DMS153 treated with DMSO at 0.1 percent for 48 hours (cell line): ENCODE results near the gene ADAM12.

Experiments
- DNase-seq: peaks from one replicate; lab custom pipeline; 2025; ENCODE audit not compliant: unreplicated experiment; lab: John Stamatoyannopoulos, UW

The ADAM12 gene

DNA sequence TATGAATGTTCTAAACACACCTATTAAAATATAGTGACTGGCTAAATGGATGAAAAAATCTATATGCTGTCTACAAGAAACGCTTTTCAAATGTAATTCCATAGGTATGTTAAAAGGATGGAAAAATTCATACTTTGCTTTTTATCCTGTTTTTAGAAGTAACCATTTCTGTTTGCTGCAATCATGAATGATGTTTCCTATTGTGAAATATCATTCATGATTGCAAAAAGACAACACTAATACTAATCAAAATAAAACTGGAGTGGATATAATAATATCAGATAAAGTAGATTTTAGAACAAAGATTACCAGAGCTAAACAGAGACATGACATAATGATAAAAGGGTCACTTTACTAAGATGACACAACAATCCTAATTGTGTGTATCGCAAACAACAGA is 353.7 kb downstream of the ADAM12 start:
- DNase-seq, result no peak

DNA sequence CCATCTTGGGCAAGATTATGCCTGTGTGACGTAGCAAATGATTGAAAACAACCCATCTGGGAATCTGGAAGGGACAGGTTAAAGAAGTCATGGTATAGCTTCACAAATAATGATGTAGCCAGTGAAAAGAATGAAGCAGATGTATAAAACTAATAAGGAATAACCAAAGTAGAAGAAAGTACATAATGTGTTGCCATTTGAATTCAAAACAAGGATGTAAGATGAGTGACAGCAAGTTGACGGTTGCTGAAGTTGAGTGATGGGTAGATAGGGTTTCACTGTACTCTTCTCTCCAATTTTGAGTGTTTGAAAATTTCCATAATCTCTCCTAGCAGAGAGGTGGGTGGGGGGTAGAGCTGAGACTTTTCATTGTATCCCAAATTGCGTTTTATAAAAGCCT is 358.3 kb downstream of the ADAM12 start:
- no peak for DNase-seq

GRCh38 chr10:126027692-126028091 is 360.6 kb downstream of the ADAM12 start:
- no peak for DNase-seq

DNA sequence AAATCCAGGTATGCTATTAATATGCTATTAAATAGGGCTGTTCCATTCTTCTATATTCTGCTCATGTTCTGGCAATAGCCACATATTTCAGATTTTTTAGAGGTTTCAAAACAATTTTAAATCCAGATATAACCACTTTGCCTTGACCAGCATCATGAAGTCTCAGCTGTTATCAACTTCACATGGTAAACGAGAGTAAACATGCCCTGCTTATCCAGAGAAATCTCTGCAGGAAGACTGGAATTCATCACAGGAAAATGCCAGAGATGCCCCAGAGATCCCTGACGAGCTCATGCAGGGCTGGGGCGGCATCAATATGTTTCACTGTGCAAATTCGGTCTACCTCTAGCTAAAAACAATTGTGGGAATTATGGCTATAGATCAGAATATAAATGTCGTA is 365.4 kb downstream of the ADAM12 start:
- no peak for DNase-seq

DNA sequence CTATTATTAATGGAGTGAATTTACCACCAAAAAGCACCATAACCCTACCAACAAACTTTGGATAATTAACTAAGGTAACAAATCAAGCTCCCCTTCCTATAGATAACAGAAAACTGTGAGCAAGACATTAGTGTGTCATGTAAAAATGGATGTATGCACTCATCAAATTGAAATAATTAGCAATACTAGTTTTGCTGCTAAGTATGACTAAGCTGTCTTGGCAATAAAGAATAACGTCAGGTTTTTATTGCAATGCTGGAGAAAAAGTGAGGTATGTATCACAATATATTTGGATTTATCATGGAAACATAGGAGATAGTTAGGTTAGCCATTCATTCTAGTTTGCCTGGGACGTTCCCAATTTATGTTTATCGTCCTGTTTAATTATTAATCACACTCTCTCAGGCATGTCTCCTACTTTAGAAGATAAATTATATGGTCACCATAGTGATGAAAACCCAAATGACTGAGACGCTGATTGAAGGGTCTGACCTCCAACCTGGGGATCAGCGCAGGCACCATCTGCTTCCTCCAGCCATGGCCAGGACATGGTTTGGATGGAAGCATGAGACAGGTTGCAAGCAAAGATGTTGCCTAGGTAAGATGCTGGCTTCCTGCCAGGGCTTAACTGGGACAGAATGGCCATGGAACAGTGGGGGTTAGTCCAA is 366.3 kb downstream of the ADAM12 start:
- DNase-seq, result no peak

GRCh38 chr10:126017961-126018560 is 370.2 kb downstream of the ADAM12 start:
- DNase-seq, result no peak

GRCh38 chr10:126016882-126017281 is 371.4 kb downstream of the ADAM12 start:
- DNase-seq, result no peak

DNA sequence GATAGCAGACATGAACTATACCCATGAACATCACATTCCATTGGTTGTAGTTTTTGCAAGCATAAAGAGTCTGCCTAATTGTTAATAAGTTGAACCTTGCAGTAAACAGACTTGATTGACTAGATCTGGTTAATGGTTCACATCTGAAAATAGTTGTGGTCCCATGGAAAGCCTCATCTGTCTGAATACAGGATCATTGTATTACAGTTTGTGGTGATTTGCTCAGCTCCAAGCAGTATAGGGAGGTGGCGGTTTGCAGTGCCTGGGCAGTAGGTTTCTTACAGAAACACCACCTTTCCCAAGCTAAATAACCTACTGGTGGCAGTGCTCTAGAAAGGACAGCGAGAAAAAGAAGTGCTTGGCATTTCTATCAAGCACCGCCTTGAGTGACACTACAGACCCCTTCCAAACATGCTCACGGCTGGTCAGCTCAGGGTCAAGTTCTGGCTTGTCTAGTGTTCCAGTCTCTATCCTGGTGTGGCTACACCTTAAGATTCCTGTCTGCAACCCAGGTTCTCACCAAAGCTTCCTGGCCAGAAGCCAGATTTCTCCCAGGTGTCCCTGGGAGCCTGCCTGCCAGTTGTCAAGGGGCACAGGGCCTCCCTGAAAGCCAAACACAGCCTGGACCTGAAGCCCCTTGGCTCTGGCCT is 372.0 kb downstream of the ADAM12 start:
- DNase-seq, result no peak

DNA sequence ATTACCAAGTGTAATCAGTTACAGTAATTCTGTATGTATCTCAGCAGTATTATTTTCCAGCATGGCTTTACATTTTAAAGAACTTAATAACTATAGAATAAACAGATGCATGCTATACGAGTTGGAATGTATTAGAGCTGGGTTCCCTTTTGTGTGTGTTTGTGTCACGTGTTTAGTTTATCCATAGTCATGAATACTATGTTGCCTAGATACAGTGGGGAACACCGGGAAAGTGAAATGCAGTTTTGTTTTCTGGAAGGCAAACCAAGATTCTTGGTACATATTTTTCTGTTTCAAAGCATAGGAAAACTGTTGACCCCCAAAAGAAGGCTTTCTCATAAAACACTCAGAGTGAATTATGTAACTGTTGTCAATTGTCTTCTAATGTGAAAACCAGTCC is 372.9 kb downstream of the ADAM12 start:
- DNase-seq, result no peak

DNA sequence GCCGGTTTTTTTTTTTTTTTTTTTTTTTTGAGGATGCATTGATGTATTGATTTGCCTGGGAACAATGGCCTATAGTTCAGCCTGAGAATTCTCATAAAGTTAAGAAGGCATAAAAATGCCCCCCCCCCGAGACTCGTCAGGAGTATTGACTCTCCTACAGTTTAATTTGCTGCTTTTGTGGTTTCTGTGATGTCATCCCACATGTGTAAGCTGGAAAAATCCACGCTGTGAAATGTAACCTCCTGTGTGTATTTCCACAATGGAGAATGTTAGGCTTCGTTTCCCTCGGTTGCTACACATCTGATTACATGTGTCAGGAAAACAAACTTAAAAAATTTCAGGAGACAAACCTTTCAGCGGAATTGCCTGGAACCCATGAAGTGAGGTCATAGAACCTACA is 374.0 kb downstream of the ADAM12 start:
- no peak for DNase-seq

DNA sequence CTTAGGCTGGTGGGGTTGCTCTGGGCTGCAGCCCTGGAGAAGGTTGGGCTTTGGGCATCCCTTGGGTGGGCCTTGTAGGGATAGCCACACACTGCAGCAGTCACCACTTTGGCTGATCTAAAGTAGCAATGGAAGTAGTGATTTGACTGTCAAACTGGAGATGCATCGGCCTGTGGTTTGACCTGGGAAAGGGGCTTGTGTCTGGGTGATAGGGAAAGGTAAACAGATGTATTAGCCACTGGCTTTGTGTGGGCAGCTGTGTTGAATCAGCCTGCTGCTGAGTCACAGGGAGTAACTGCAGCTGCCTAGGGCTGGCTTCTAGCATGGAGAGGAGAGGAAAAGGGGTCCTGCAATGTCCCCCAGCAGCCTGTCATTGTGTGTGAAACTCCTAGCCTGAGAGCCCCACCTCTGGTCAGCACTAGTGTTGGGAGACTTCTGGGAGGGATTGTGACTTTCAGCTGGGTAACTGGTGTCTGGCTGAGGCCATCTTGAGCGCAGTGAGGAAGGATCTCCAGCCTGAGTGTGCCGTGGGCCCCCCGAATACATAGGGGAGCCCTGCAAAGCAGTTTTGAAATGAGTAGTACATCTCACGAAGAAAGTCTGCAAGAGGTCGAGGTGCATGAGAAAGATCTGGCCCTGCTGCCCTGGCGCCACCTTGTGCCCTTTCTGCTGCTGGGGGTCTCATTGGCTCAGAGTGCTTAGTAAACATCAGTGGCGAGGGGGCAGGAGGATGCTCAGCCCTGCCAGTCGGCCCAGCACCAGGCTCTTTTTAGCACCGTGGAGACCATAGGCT is 374.6 kb downstream of the ADAM12 start:
- peak; percentile 14 for DNase-seq

GRCh38 chr10:126012485-126012884 is 375.8 kb downstream of the ADAM12 start:
- DNase-seq, result no peak

DNA sequence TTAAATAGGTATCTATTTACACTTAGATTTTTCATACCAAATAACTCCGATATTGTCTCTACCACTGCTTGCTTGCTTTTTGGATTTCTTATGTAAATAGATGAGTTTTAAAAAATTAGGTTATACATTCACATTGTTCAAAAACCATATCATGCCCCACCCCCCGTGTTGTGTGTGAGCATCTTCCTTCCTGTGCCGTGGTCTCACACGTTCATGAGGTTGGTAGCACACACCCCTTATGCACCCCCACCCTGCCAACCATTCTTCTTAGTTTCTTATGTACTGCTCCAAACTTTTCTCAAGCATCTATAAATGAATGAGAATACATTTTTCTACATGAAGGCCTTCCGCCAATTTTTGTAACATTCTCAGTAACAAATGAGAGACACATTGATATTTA is 376.3 kb downstream of the ADAM12 start:
- no peak for DNase-seq

DNA sequence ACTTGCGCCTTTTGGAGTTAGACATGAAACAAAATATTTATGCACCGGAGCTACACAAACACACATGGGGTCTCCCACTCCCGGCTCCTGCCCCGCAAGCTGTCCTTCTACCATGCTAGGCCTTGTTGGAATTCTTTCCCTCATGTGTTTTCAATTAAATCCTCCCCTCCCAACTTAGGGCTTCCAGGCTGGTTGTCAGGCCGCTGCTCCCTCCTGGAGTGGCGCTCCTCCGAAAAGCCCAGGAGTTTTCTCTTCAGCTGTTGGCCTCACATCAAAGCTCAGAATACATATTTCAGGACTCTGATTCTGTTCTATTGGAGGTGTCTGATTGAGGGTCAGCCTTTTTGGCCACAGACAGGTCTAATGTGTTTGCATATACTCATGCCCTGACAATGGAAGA is 378.6 kb downstream of the ADAM12 start:
- no peak for DNase-seq

DNA sequence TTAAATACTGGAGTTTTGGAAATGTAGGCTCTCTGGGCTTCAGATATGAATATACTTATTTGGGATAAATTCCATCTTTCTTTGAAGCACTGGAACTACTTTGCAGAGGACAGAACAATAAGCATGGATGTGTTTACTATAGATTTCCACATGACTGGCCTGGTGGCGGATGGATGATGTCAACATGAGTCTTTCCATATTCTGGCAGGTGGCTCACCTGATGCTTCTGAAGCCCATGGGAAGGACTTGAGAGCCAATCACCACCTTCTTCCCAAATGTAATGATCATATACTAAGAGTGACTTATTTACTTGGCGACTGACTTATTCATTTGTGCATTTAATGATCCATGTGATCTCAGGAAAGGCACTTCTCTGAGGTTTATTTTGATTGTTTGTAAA is 381.4 kb downstream of the ADAM12 start:
- DNase-seq, result no peak

- no peak for DNase-seq
These were observed 382.0 kb downstream of the ADAM12 start for GRCh38 chr10:126006264-126006663.

- no peak for DNase-seq
These were observed 383.5 kb downstream of the ADAM12 start for GRCh38 chr10:126004752-126005151.

- DNase-seq, result no peak
These were observed 386.7 kb downstream of the ADAM12 start for GRCh38 chr10:126001576-126001975.

- no peak for DNase-seq
These were observed 388.6 kb downstream of the ADAM12 start for GRCh38 chr10:125999694-126000093.

DNA sequence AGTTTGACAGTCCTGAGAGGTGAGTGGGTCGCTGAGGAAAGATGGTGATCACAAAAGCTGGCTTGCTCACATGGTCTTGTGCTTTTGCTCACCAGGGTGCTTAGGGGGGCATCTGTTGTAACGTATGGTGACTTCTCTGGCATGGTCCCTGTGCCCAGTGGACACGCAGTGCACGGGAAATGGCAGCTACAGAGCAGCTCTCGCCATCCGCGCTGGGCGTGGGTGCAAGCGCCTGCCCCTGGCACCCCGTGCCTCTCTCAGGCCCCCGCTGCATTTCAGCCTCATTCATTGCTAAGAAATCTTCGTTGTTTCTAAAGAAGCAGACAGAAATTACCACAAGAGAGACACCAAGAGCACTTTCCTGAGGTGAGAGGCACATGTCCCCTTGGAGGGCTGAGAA is 390.7 kb downstream of the ADAM12 start:
- DNase-seq, result no peak

DNA sequence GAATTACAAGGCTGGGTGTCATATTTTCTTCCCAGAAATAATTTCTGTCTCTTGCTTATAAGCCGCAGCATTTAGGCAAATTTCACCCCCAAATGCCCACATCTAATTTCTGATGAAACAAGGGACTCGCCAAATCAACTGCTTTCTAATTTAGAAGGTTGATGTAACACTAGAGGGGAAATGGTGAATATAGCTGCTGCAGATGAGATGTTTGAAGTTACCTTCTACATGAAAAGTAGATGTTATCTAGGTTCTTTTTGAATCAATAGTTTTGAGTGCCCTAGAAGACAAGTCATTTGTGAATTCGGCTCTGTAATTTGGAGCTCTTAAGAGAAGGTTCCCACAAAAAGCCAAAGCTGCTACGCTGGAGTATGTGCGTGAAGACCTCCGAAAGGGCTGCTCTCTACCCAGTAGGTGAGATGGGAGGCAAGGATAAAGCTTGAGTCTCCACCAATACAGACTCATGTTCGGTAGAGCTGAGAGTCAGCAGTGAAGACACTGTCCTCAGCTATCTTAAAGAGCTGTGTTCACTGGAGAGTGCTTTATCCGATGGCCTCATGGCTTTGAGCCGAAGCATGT is 392.5 kb downstream of the ADAM12 start:
- DNase-seq, result no peak
